ENCODE data around the gene MTA1. TPM values are rescaled to one million over a fixed set of nuclear protein-coding genes. Genes with fewer than 3 reads are reported as not detected.

MTA1 gene
- total RNA-seq, 1 donor from 2014 or later: 192 TPM

DNA sequence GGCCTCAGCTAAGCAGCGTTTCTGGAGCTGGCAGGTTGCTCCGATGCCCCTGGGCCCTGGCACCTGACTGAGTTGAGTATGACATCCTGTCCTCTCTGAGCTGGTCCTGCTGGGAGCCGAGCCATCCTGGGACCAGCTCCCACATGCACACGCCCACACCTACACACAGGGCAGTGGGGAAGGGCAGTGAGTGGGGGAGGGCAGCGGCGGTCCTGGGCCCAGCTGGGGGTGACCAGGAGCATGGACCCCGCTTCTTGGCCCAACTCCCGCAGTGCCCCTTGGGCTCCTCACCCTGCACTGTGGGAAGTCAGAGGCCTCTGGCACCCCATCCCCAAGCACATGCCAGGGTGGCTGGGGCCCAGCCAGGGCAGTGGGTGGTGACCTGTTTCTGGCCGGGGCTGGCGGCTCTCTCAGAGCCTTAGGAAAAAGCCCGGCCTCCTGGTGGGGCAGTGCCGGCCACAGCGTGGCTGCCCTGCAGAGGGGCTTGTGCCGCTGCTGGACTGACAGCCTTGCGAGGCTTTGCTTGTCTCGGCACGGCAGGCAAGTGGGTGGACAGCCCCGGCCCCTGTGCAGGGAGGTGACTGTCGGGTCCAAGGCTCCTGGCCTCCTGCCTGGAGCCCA is 49.1 kb downstream of the MTA1 start:
- peak; percentile 7 for ATAC-seq

DNA sequence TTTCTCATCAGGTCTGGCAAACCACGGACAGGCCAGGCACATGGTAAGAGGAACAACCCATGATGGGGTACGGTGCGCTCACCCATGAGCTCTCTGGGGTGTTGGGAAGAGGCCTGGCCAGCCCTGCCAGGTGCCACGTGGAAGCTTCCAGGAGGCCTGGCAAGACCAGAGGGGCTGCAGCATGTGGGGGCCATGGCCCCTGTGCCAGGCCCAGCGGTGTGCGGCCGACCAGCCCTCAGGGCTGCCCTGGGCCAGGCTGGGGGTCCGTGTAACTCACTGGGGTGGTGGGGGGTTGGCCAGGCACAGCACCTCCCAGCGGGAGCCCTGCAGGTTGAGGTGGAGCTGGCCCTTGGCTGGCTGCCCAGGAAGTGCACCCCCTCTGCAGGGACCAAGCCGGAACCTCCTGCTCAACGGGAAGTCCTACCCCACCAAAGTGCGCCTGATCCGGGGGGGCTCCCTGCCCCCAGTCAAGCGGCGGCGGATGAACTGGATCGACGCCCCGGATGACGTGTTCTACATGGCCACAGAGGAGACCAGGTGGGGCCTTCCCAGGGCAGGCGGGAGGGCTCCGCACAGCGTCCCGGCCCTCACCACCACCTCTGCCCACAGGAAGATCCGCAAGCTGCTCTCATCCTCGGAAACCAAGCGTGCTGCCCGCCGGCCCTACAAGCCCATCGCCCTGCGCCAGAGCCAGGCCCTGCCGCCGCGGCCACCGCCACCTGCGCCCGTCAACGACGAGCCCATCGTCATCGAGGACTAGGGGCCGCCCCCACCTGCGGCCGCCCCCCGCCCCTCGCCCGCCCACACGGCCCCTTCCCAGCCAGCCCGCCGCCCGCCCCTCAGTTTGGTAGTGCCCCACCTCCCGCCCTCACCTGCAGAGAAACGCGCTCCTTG is 50.1 kb downstream of the MTA1 start:
- ATAC-seq: no peak
- DNase-seq (ENCODE audit: missing footprints): peak; percentile 80
- intact Hi-C loops (cut with DNase I): loop anchor here (10.0 kb wide), 2 partner anchors 375 to 745 kb away; partner anchors contain the start of gene ADSS1

More for the DNA sequence above, 49.1 kb downstream of the MTA1 start:
- intact Hi-C loops (cut with DNase I): no loop called here
- DNase-seq (ENCODE audit: missing footprints): no peak

DNA sequence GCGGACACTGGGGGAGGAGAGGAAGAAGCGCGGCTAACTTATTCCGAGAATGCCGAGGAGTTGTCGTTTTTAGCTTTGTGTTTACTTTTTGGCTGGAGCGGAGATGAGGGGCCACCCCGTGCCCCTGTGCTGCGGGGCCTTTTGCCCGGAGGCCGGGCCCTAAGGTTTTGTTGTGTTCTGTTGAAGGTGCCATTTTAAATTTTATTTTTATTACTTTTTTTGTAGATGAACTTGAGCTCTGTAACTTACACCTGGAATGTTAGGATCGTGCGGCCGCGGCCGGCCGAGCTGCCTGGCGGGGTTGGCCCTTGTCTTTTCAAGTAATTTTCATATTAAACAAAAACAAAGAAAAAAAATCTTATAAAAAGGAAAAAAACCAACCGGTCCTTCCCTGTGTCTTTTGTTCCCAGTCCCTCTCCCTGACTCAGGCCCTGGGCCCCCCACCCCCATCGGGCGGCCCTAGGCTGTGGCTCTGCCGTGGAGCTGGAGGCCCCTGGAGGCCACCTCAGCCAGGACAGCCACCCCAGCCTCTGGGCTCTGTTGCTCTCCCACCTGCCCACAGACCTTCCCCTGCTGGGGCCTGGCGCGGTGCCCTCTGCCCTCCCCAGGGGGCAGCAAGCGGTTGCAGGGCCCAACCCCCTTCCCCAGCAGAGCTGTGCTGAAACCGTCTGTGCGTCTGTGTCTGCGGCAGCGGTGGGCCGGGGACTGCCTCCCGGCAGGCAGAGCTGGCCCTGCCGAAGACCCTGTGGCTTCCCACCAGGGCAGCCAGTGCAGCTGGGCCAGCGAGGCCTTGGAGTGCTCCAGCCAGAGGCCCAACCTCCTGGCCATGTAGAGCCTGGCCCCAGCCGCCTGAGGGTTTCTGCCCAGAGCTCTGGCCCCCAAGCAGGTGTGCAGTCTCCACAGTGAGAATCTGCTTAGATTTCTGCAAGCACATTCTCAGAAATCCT is 51.0 kb downstream of the MTA1 start:
- intact Hi-C loops (cut with DNase I): loop anchor here (10.0 kb wide), 2 partner anchors 376 to 746 kb away; partner anchors contain the start of gene ADSS1
- DNase-seq (ENCODE audit: missing footprints): no peak
- no peak for ATAC-seq

DNA sequence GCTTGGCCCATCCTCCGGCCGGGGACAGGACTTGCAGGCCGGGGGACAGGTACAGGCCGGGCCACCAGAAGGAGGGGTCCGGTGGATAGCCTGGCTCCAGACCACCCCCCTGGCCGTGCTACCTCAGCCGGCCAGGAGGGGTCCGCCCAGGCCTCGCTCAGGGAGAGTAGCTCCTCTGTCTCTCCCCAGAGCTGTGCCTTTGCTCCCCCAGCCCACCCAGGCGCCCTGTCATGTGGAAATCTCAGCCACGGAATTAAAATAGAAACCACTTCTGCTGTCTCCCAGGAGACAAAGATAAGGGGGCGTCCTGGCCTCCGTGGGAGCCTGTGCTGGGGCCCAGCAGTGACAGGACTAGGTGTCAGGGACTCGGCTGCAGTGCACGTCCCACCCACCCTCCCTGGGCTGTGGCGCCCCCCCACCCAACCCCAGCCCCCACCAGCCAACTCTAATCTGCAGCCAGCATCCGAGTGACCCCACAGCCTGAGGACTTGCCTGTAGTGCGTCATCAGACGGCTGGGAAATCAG is 51.7 kb downstream of the MTA1 start:
- no peak for DNase-seq (ENCODE audit: missing footprints)
- peak; percentile 21 for ATAC-seq
- intact Hi-C loops (cut with DNase I): loop anchor here (10.0 kb wide), 2 partner anchors 377 to 747 kb away; partner anchors contain the start of gene ADSS1

DNA sequence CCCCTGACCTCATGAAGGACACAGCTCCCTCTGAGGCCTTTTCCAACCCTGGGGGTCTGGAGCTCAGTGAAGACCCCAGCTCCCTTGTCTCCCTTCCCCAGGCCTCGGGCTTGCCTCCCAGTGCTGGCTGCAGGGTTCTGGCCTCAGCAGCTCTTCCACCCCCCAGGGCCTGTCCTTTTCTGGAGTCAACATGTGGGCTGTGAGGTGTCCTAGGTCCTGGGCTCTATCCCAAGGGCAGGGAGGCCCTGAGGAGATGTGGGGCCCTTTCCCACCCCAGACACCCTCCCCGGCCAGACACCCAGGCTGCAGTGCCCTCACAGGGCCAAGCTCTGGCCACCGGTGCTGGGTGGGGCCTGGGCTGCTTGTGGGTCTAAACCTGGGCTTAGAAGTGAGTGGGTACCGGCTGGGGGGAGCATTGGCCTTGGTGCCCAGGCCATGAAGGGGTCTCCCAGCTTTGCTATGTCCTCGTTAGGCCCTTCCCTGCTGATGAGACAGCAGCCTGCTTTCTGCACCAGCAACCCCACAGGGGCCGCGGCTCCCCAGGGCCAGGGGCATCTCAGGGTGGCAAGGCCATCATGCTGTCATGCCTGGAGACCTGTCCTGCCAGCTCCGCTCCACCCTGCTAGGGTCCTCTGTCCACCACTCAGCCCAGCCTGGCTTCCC is 52.3 kb downstream of the MTA1 start:
- intact Hi-C loops (cut with DNase I): loop anchor here (10.0 kb wide), 2 partner anchors 377 to 747 kb away; partner anchors contain the start of gene ADSS1
- DNase-seq (ENCODE audit: missing footprints): no peak
- peak; percentile 17 for ATAC-seq

DNA sequence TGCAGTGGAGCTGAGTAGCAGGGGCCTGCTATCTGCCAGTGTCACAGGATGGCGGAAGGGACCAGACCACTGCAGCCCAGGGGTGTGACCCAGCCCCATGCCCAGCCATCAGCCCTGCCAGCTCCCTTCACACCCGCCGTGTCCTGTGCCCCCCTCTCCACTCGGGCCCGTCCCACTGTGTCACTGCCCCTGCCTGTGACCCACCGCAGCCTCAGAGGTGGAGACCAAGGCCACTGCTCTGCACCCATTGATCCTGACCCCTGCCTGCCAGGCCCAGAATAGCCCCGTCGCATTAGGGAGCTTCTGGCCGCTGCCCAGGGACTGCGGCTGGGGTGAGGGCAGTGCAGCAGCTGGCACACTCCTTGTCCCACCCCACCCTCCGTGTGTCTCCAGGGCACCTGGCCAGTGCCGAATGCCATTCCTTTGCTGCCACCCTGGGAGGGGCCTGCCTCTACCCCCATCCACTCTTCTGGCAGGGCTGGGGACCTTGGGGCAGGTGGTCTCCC is 52.9 kb downstream of the MTA1 start:
- intact Hi-C loops (cut with DNase I): loop anchor here (10.0 kb wide), 2 partner anchors 378 to 748 kb away; partner anchors contain the start of gene ADSS1
- DNase-seq (ENCODE audit: missing footprints): peak; percentile 88
- peak; percentile 33 for ATAC-seq

DNA sequence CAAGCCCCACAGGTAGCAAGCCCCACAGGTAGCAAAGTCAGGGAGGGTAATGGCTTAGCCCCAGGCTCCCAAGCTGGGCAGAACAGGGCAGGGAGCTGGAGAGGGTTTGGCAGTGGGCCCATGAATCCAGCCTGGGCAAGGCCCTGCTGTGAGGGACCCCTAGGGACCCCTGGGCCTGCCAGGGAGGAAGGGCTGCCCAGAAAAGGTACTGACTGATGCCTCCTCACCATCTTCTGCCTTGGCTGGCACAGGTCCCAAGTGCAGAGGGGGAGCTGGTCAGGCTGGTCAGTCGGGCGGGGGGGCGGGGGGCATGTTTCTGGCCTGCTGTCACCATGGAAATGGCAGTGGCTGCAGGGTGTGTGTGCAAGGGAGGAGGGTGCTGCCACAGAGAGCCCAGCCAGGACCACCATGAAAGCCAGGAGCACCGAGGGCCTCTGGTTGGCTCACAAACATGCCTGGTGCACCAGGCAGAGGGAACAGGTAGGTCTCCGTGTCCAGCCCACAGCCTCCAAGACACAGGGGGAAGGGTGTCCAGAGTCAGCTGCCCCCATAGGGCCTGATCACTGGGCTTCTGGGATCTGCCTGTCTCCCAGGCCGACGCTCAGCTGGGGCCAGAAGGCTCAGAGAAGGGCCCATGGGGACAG is 53.5 kb downstream of the MTA1 start:
- ATAC-seq (no peak), DNase-seq (ENCODE audit: missing footprints) (no peak)

DNA sequence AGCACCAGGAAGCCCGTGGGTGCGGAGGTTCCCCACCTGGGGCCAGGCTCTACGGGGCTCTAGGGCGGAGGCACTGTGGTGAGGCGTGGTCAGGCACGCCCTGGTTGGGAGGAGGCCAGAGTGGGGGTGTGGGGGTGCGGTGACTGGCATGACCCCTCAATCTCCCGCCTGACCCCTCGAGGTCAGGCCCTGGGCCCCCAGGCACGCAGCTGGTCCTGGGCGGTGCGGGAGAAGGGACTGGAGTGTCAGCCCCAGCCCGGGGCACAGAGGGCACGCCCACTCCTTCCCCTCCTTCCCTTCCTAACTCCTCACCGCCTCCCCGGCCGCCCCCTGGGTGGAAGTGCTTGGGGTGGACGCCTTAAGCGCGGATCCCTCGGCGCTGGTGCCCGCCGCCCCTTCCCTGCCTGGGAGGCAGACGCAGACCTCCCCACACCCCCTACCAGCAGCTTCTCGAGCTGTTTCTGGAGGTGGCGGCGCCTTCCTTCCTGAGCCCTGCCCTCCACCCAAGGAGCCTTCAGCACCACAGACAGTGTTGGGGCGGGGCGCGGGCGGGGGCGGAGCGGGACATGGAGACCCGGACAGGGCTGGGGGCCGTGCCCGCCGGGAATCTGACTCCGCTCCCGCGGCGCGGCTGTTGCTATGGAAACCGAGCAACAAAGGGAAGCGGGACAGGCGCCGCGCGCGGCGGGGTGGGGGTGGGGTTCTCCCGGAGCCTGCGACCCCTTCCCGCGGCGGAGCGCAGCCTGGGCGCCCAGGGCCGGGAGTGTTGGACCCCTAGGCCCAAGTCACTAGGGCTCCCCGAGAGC is 54.3 kb downstream of the MTA1 start:
- DNase-seq (ENCODE audit: missing footprints) (peak; percentile 97), ATAC-seq (peak; percentile 40)
- intact Hi-C loops (cut with DNase I): loop anchor here (2.0 to 10.0 kb wide), 4 partner anchors 17 to 749 kb away; partner anchors contain the start of genes ADSS1 and TEDC1

More for the DNA sequence above, 53.5 kb downstream of the MTA1 start:
- intact Hi-C loops (cut with DNase I): loop anchor here (10.0 kb wide), 2 partner anchors 378 to 748 kb away; partner anchors contain the start of gene ADSS1

DNA sequence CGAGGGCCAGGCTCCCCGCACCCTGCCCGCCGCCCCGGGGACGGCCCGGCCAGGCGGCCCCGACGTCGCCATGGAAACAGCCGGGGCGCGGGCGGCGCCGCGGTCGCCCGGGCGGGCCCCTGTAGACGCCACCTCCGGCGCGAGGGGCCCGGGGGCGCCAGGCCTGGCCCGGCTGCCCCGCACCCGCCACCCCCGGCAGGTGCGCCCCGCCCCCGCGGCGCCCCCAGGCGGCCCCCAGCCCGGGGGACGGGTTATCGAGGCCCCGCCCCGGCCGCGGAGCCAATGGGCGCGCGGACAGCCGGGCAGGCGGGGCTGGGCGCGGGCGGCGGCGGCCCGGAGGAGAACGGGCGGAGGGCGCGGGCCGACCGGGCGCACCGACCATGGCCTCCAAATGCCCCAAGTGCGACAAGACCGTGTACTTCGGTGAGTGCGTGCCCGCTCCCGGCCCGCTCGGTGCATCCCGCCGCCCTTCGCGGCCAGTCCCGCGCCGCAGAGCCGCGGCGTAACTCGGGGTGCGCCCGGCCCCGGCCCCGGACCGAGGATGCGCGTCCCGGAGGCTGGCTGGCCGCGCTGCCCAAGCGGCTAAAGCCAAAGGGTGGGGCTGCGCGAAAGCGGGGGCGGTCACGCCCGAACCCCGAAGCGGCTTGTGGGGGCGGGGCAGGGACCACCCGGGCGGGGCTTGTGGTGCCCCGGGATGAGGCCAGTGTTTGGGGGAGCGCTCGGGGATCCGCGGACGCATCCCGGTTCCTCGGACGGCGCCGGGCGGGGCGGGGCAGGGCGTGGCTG is 55.0 kb downstream of the MTA1 start, which contains the start of gene CRIP2:
Gene CRIP2, plus strand, starts transcription at position 339 of the 786 bp plus-strand sequence. Its CDS starts 42 bp downstream, at position 381.
- intact Hi-C loops (cut with DNase I): loop anchor here (2.0 to 10.0 kb wide), 4 partner anchors 16 to 750 kb away; partner anchors contain the start of genes ADSS1 and TEDC1
- DNase-seq (ENCODE audit: missing footprints) (peak; percentile 83), ATAC-seq (peak; percentile 3)

GRCh38 chr14:105475269-105476096 is 55.9 kb downstream of the MTA1 start:
- intact Hi-C loops (cut with DNase I): loop anchor here (2.0 to 10.0 kb wide), 4 partner anchors 15 to 751 kb away; partner anchors contain the start of genes ADSS1 and TEDC1
- DNase-seq (ENCODE audit: missing footprints) (no peak), ATAC-seq (no peak)

GRCh38 chr14:105476097-105476830 is 56.6 kb downstream of the MTA1 start:
- intact Hi-C loops (cut with DNase I): loop anchor here (10.0 kb wide), 2 partner anchors 381 to 751 kb away; partner anchors contain the start of gene ADSS1
- no peak for ATAC-seq
- DNase-seq (ENCODE audit: missing footprints): no peak

DNA sequence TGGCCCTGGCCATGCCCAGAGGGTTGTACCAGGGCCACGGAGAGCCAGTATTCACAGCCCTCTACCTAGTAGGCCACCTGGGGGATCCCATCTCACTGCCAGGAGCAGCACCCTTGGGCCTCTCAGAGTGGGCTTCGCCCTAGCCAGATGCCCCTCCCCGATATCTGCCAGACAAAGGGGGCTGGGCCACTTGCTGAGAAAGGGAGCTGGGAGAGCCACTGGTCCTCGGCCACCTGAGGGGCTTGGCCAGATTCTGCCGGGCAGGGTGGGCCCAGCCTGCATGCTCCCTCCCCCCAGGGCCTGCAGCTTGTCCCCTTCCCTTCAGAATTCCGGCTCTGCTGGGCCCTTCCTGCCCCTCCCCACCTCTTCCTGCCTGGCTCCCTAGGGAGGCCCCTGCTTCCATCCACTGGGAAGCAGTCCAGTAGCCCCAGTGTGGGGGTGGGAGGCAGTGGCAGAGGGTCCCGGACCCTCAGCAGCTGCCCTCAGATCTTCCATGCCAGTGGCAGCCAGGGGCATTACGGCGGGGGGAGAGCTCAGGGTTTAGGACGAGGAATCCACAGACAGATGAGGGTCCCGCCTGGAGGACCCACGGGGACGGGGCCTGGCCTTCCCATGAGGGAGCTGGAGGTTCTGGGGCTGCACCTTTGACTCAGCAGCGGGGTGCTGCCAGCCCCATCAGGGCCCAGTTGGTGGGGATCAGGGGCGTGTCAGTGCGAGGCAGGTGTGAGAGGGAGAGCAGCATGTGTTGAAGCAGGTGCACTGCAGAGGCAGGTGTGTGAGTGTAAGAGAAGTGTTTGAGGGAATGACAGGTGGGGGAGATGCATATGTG is 57.4 kb downstream of the MTA1 start:
- ATAC-seq (no peak), DNase-seq (ENCODE audit: missing footprints) (no peak)
- intact Hi-C loops (cut with DNase I): loop anchor here (10.0 kb wide), 2 partner anchors 382 to 752 kb away; partner anchors contain the start of gene ADSS1
